ENCODE results near the gene RUNDC1.
"Not testable (repeated sequence)": the region's sequence is repeated elsewhere in the genome, so short reads cannot be mapped to it uniquely, and the experiment has no call there.

Gene RUNDC1

DNA sequence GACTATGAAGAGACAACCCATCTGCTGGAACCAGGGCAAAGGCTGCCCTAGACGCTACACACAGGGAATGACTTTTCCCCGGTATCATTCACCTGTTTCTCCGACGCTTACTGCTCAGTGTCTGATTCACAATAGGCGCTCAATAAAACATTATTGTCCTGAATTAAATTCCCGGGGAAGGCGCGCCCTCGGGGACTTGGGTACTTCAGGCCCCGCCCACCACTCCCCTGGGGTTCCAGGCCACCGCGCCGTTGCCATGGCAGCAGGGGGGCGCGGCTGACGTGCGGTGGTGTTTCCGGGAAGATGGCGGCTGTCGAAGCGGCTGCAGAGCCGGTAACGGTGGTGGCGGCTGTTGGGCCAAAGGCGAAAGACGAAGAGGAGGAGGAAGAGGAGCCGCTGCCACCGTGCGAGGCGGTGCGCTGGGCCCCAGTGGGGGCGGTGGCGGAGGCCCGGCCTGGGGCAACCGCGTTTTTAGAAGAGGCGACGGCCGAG, at the start of gene RUNDC1:
TSS of gene RUNDC1 (plus strand) at position 292 of the 492 bp plus-strand sequence. CDS start at position 304, 12 bp downstream.
- peak; percentile 94 for DNase-seq

DNA sequence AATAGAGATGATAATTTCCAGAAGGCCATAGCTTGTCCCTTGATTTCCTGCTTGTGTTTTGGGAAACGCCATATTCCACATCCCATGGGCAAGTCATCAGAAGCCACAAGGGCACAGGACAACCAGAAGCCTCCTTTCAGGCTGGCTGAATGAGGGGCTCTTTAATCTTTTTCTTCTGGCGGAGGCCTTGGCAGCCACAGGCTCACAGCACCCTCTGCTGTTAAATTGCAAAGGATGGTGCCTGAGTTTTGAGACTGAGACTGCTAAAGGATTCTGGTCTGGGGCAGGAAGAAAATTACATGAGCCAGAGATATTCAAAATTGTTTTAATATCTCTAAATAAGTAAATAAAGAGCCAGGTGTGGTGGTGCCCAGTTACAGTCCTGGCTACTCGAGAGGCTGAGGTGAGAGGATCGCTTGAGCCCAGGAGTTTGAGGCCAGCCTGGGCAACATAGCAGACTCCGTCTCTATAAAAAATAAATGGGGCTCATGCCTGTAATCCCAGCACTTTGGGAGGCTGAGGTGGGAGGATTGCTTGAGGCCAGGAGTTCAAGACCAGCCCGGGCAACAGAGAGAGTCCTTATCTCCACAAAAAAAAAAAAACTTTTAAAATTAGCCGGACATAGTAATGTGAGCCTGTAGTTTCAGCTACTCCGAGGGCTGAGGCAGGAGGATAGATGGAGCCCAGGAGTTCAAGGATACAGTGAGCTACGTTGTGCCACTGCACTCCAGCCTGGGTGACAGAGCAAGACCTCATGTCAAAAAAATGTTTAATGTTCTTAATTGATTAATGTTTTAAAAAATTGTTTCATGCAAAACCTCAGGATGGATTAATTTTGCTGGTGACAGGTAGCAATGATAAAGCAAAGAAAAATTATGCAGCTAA, 42.4 kb upstream of the RUNDC1 start:
- peak; percentile 6 for DNase-seq

DNA sequence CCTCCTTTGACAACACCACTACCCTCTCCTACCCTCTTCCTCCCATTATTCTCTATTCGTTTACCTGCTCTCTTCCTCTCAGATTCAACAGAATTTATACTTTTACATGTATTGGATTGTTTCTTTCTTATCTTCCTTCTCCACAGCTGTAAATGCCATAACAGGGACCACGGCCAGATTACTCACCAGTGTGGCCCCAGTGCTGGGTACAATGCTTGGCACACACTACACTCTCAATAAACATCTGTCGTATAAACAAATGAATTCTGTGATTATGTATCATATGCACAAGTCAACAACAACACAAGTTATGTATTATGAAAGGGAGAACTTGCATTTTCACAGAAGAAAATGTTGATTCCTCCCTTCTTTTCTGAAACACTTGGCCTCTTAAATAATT, 36.2 kb upstream of the RUNDC1 start:
- no peak for DNase-seq

DNA sequence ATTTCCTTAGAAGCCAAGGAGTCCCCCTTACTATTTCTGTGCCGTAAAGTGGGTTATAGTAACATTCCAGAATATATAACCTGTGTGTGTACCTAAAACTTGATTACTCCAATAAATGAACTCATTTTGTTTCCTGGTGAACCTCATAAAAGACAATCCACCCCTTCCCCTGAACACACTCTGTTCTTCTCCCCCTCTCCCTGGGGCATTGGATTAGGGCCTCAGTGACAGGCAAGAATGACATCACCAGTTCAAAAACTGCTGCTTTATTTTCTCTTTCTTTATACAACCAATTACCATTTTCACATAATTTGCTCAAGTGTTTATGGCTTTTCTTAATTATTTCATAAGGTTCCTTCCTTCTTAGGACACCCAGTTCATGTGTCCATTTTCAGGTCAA, 33.6 kb upstream of the RUNDC1 start:
- DNase-seq: no peak

DNA sequence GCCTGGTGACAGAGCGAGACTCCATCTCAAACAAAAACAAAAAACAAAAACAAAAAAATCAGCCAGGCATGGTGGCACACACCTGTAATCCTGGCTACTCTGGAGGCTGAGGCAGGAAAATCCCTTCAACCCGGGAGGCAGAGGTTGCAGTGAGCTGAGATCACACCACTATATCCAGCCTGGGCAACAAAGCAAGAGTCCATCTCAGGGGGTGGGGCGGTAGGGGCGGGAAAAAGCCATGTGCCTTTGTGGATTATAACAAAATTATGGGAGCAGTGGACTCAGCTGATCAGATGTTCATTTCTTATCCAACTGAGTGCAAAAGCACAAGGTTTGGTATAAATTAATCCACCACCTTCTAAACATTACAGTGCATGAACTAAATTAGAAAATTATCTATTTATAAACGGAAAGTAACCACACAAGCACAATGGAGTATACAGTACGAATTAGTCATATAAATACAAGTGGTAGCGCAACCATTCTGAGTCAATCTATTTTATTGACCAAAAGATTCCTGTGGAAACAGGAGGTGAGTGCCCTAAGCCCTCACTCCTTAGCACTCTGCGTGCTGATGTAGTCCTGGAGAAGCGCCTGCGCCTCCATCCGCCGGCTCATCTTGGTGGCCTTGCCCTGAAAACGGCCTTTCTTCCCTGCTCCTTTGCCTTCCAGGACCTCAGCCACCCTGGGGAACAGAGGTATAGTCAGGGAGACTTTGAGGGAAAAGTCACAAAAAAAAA, 30.2 kb upstream of the RUNDC1 start:
- DNase-seq: no peak

DNA sequence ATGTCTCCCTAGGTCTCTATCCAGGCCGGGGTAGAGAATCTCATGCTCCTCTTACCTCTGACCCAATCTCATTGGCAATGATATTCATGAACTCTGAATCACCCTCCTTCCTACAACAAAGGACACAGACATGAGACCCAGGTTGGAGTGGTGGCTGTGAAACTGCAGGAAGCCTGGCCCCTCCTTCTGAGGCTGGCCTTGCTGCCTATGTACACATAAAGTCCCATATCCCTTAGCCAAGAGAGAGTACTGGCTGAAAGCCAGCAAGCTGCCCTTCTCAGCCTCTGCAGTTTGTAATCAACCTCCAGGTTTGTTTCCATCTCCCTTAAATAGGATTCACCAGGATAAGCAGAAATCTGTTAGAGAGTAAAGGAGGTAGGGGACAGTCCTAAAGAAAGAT, 26.7 kb upstream of the RUNDC1 start:
- no peak for DNase-seq

DNA sequence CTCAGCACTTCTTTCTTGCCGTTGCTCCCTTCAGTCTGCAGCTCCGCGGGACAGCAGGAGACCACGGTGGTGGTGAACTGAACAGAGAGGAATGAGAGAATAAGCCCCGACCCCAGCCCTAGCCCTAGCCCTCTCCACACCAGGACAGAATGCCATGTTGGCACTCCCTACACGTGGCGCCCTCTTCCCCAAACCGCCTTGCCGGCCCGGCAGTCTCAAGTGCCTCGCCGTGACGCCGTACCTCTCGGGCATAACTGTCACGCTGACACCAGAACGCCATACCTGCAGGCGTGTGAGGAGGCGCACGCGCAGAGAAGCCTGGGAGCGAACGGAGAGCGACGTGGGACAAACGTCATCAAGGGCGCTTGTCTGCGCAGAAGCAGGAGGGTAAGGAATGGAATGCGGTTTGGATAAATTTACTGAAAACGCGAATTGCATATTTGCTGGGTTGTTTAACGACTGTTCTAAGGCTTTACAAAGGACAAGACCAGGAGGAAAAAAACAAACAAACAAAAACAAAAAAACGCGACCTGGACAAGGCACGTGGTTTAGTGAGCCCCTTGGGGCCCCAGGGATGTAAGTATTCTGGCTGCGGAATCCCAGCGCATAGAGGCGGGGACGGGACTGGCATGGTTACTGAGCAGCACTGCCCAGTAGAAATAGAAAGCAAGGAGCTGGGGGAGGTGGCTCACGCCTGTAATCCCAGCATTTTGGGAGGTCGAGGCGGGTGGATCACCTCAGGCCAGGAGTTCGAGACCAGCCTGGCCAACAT, 16.0 kb upstream of the RUNDC1 start, which contains the start of gene AARSD1:
TSS of gene AARSD1 (minus strand) at position 294 of the 772 bp plus-strand sequence. CDS start at position 280, 14 bp downstream.
- peak; percentile 90 for DNase-seq

DNA sequence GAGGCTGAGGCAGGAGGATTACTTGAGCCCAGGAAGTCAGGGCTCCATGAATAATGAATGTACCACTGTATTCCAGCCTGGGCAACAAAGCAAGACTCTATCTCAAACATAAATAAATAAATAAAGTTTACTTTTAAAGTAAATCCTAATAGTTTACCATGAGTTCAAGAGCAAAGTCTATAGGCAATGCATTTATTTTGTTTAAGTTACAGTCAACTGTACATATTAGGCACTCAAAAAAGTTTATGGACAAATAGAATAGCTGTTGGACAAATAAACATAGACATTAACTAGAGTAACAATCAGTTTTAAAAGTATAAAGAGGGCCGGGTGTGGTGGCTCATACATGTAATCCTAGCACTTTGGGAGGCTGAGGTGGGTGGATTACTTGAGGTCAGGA, 12.4 kb upstream of the RUNDC1 start:
- no peak for DNase-seq

DNA sequence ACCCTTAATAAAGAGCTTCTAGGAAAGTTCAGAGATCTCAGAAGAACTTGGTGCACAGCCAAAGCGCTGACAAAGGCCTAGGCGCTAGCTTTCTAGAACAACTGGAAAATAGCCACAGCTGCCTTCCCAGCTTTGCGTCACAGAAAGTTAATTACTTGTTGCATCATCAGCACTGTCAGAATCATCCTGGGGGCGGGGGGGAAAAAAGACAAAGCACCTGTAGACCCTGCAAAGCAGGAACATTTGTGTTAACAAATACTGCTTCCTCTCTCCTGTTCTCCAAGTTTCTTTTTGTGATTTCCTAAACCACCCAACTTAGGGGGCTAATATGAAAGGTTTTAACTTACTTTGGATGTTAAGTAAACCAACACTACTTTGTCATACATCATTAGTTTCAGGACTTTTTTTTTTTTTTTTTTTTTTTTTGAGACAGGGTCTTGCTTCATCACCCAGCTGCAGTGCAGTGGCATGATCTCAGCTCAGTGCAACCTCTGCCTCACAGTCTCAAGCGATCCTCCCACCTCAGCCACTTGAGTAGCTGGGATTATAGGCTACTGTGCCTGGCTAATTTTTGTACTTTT, 11.3 kb upstream of the RUNDC1 start:
- no peak for DNase-seq

DNA sequence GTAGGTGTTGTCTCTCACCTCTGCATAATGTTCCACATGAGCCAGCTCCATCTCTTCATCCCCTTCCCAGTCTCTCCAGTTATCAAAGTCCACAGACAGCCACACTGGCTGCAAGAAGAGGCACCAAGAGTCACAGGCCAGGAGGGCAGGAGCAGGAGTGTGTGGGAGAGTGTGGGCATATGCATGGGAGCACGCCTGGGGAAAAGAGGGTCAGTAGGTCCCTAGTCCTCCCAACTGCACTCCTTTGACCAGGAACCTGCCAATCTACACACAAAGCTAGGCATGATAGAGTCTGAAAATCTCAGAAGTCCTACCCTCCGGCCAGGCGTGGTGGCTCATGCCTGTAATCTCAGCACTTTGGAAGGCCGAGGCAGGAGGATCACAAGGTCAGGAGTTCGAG, 8.8 kb upstream of the RUNDC1 start:
- no peak for DNase-seq

DNA sequence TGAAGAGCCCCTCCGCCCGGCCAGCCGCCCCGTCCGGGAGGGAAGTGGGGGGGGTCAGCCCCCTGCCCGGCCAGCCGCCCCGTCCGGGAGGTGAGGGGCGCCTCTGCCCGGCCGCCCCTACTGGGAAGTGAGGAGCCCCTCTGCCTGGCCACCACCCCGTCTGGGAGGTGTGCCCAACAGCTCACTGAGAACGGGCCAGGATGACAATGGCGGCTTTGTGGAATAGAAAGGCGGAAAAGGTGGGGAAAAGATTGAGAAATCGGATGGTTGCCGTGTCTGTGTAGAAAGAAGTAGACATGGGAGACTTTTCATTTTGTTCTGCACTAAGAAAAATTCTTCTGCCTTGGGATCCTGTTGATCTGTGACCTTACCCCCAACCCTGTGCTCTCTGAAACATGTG, 7.0 kb upstream of the RUNDC1 start:
- not testable (repeated sequence) for DNase-seq

DNA sequence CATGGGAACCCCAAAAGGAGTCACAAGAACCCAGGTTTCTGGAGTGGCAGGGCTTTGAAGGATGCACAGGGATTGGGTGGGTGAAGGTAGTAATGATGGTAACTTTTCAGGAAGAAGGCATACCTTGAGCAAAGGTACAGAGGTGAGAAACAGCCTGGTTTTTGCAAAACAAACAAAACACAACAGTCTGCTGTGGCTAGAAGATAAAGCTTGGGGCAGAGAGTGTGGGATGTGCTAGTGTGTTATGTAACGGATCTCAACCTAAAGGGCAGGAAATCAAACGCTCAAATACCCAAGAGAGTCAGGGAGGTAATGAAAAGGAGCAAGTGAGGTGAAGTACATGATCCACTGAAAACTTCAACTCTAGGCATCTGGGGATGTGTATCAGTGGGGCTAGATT, 5.1 kb upstream of the RUNDC1 start:
- DNase-seq: no peak

DNA sequence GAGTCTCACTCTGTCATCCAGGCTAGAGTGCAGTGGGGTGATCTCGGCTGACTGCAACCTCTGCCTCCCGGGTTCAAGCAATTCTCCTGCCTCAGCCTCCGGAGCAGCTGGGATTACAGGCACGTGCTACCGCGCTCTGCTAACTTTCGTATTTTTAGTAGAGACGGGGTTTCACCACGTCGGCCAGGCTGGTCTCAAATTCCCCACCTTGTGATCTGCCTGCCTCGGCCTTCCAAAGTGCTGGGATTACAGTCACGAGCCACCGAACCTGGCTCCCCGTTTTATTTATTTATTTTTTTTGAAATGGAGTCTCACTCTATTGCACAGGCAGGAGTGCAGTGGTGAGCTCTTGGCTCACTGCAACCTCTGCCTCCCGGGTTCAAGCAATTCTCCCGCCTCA, 4.7 kb upstream of the RUNDC1 start:
- DNase-seq: not testable (repeated sequence)

DNA sequence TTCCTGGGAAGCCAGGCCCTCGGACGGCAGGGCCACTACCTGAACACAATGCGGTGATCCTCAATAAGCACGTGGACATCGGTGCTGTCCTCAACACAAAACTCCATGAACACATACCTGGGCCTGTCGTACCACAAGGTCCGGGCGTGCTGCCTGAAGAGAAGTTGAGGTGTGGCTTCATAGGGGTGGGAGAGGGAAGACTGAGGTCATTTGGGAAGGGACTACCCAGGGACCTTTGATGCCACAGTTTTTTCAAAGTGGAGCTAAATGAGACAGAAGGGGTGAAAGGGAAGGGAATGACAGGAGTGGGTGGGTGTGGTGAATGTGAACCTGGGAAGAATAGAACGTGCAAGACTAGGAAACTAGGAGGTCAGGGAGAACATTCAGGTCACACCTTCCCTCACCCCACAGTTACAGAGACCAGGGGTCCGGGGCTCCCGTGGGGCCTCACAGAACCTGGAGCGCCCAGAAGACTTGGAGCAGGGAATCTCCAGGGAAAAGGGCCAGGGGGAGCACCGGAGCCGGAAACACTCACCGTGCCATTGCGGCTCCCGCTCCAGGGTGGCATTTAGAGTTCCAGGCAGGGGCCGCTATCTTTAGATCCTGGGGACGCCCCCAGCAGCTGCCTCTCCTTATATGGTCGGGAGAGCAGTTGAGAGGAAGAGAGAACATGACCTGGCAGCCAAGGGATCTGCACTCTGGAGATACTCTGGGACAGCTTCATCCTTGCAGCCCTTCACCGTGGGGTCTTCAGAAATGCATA, 673 bp upstream of the RUNDC1 start, which contains the start of gene PTGES3L:
TSS of gene PTGES3L (minus strand) at position 570 of the 763 bp plus-strand sequence. CDS start at position 543, 27 bp downstream.
- DNase-seq: no peak

DNA sequence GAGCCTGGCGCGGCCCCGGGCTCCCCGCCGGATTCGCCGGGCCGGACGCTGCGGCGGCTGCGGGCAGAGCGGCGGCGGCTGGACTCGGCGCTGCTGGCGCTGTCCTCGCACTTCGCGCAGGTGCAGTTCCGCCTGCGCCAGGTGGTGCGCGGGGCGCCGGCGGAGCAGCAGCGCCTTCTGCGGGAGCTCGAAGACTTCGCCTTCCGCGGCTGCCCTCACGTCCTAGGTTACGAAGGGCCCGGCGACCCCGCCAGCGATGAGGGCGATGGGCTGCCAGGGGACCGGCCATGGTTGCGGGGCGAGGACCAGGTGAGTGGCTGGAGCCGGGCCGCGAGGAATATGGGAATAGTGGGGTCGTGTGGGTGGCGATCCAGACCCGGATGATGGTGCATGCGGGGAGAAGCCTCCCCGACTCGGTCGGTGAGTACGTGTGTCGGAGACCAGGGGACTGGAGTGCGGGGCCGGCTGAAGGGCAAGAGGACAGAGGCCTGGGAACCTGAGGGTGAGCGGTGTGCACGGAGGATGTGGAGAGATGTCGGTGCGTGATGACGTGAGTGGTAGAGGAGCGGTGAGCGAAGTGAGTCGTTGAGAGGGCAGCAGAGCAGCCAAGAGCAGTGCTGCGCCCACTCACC, 517 bp downstream of the RUNDC1 start:
- DNase-seq: peak; percentile 60

DNA sequence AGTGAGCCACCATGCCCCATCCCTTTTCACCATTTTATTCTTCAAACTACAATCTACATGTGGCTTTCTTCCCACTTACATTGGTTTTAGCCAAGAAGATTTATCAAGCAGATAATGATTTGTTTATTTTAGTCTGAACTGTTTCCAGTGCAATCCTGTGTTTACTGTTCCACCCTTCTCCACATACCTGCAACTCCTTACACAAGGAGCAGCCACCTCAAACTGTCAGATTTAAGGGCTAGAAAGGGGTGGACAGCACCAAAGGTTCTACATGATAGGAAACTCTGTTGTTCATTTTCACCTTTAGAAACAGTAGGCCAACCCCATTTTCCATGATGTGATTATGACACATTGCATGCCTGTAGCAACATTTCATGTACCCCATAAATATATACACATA, 1.9 kb downstream of the RUNDC1 start:
- no peak for DNase-seq

DNA sequence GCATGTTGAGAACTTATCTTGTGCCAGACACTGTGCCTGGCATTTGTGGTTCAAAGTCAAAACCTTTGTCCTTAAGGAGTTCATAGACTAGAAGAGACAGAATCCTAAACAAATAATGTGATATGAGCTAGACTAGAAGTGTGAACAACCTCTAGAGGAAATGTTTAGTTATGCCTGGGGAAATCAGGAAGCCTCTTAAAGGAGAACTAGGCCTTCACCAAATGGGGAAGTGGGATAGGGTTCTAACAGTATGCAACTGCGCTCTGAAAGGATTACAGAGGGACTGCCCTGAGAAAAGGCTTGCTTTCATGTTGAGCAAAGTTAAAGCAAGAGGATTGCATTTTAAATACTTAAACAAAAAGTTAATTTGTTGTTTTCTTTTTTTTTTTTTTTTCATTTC, 4.9 kb downstream of the RUNDC1 start:
- no peak for DNase-seq

DNA sequence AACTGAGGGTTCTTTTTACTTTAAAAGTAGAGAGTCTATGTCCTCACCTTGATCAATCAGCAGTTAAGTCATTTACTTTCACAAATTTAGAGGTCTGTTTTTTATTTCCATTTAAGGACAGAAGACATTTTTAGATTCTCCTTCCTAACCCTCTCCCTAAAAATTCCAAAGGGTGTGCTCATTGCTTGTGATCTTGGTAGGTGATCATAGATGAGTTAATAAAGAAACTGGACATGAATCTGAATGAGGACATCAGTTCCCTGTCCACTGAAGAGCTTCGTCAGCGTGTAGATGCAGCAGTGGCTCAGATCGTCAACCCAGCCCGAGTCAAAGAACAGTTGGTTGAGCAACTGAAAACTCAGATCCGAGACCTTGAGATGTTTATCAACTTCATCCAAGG, 8.8 kb downstream of the RUNDC1 start:
- DNase-seq: no peak

DNA sequence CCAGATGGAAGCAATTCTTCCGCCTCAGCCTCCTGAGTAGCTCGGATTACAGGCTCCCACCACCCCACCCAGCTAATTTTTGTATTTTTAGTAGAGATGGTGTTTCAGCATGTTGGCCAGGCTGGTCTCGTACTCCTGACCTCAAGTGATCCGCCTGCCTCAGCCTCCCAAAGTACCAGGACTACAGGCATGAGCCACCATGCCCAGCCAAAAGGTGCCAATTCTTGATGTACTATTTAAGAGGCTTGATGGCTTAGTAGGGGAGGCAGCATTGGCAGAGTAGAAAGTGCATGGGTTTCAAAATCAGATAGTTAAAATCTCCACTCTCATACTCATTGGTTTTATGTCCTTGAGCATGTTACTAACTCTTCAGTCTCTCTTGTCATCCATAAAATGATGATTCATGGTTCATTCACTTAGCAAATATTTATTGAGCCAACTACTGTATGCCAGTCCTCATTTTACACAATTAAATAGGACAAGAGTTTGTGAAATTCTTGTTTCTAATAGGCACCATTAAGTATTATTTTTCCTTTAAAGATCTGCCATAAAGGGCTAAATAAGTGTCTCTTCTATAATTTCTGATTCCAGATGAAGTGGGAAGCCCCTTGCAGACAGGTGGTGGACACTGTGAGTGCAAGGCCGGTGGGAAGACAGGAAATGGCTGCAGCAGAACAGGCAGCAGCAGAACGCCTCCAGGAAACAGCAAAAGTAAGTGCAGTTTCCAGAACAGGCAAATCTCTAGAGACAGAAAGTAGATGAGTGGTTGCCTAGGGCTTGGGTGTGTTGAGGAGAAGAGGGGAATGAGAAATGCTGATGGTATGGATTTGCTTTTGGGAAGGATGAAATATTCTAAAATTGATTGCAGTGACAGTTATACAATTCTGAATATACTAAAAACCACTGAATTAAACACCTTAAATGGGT, 9.6 kb downstream of the RUNDC1 start:
- no peak for DNase-seq

DNA sequence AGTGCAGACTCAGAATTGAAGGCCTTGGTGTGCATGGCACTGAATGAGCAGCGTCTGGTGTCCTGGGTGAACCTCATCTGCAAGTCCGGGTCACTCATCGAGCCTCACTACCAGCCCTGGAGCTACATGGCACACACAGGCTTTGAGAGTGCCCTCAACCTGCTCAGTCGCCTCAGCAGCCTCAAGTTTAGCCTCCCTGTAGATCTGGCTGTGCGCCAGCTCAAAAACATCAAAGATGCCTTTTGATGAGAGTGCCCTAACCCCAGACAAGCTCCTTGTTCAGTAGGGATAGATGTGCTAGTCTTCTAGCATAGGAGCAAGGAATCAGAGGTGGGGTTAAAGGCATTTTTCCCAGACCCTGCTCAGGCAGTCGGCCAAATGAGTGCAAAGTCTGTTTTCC, 11.1 kb downstream of the RUNDC1 start:
- DNase-seq: no peak
